AG04450 (cell line): Measurements from ENCODE around the gene TXLNG. TPM values are rescaled to one million over a fixed set of nuclear protein-coding genes. Genes with fewer than 3 reads are reported as not detected.
"Not testable (repeated sequence)": the region's sequence is repeated elsewhere in the genome, so short reads cannot be mapped to it uniquely, and the experiment has no call there.

ENCODE experiments used
- CTCF ChIA-PET: fragments of 300-600, 350-600 bp; formaldehyde crosslinking; extraction: SDS; loops from one replicate; lab custom pipeline; 2022; ENCODE audit warnings: antibody characterized with exemption, inconsistent platforms; lab: Charles Lee
- POLR2A ChIA-PET: fragments of 350-600 bp; formaldehyde crosslinking; extraction: SDS; loops from one replicate; lab custom pipeline; 2021; ENCODE audit warnings: antibody characterized with exemption, inconsistent platforms; lab: Yijun Ruan, JAX
- DNase-seq: peaks from one replicate; pipeline ENCODE4 v3.0.0-alpha.2; 2011; ENCODE audit warnings: low read depth, low spot score
- H3K27ac ChIP-seq: one replicate; pipeline ENCODE4 v1.5.1; 2012; ENCODE audit warnings: low read depth, low read length, control low read depth
- H3K27me3 ChIP-seq: one replicate; pipeline ENCODE4 v1.6.0; 2012; ENCODE audit warnings: low read length; ENCODE audit not compliant: control insufficient read depth, insufficient read depth
- H3K4me3 ChIP-seq: 2 replicates; pipeline ENCODE4 v1.5.1; 2011; ENCODE audit warnings: mild to moderate bottlenecking, low read depth, low read length, control low read depth
- H3K9me3 ChIP-seq: 2 replicates; pipeline ENCODE4 v1.5.1; 2012; ENCODE audit warnings: low read length; ENCODE audit not compliant: control insufficient read depth, insufficient read depth
- CTCF ChIP-seq: IDR thresholded peaks from 2 replicates; pipeline ENCODE4 v1.5.1; 2011; ENCODE audit warnings: low read depth, low read length, control low read depth, inconsistent platforms
- polyA plus RNA-seq: library from polyadenylated mRNA; depleted of rRNA; stranded (reverse); fragments of >200 nt; gene quantifications from 2 replicates; pipeline ENCODE4 v1.2.3, GENCODE V29; 2011

Gene TXLNG
- polyA plus RNA-seq, 1 experiment: 15.4 TPM

- ChIA-PET POLR2A (no interaction called here), CTCF (no interaction called here)
- no peak overlapping the region for H3K27ac ChIP-seq
- DNase-seq: no peak
- TF ChIP-seq CTCF: no peak
- no peaks in the 10 kb centered on the region for H3K27me3 ChIP-seq
- no peaks in the 10 kb centered on the region for H3K9me3 ChIP-seq
- H3K4me3 ChIP-seq: no peak overlapping the region
Observed at GRCh38 chrX:16745659-16746058, 40.6 kb upstream of the TXLNG start.

GRCh38 chrX:16748425-16748824 lies 37.8 kb upstream of the TXLNG start:
- Histone ChIP-seq H3K9me3 (no peaks in the 10 kb centered on the region), H3K27me3 (no peaks in the 10 kb centered on the region), H3K27ac (no peak overlapping the region), H3K4me3 (no peak overlapping the region)
- POLR2A ChIA-PET: no interaction called here
- no peak for DNase-seq
- no peak for TF ChIP-seq CTCF
- CTCF ChIA-PET: no interaction called here

GRCh38 chrX:16750136-16750535 lies 36.1 kb upstream of the TXLNG start:
- Histone ChIP-seq H3K27ac (no peak overlapping the region), H3K9me3 (no peaks in the 10 kb centered on the region), H3K4me3 (no peak overlapping the region), H3K27me3 (no peaks in the 10 kb centered on the region)
- no peak for DNase-seq
- ChIA-PET POLR2A (no interaction called here), CTCF (no interaction called here)
- no peak for TF ChIP-seq CTCF

GRCh38 chrX:16754019-16754418 lies 32.2 kb upstream of the TXLNG start:
- CTCF ChIA-PET: no interaction called here
- H3K27me3 ChIP-seq: no peaks in the 10 kb centered on the region
- POLR2A ChIA-PET: no interaction called here

GRCh38 chrX:16756724-16757123 lies 29.5 kb upstream of the TXLNG start:
- no peak for TF ChIP-seq CTCF
- CTCF ChIA-PET: no interaction called here
- POLR2A ChIA-PET: no interaction called here
- H3K9me3 ChIP-seq: no peaks in the 10 kb centered on the region
- no peaks in the 10 kb centered on the region for H3K27me3 ChIP-seq
- no peak for DNase-seq
- H3K4me3 ChIP-seq: no peak overlapping the region
- H3K27ac ChIP-seq: no peak overlapping the region

More at GRCh38 chrX:16754019-16754418, 32.2 kb upstream of the TXLNG start:
- DNase-seq: no peak
- Histone ChIP-seq H3K4me3 (no peak overlapping the region), H3K9me3 (no peaks in the 10 kb centered on the region), H3K27ac (no peak overlapping the region)
- no peak for TF ChIP-seq CTCF

- CTCF ChIA-PET, DNase-seq, H3K4me3 ChIP-seq, H3K27ac ChIP-seq, H3K9me3 ChIP-seq, POLR2A ChIA-PET, H3K27me3 ChIP-seq: not testable (repeated sequence)
Observed at GRCh38 chrX:16761500-16761899, 24.8 kb upstream of the TXLNG start.
